GM23338 (cell line): ENCODE results near the gene MLLT3. TPM values are rescaled to one million over a fixed set of nuclear protein-coding genes. Genes with fewer than 3 reads are reported as not detected.

Source experiments
- ATAC-seq: fragments of 200-7000 bp; cut with Tn5 transposase; 3 replicates; pipeline ENCODE4 v1.9.1; 2020
- DNase-seq: peaks from one replicate; pipeline ENCODE4 v3.0.0-alpha.2; 2015; ENCODE audit warnings: low spot score
- H2AFZ ChIP-seq: fragments of 200-600 bp; sonication (generic); 2 replicates; pipeline ENCODE4 v1.8.0; 2016; ENCODE audit warnings: antibody characterized with exemption, mild to moderate bottlenecking, moderate library complexity
- H3F3A ChIP-seq: fragments of 200-600 bp; sonication (generic); replicated peaks from 2 replicates; pipeline ENCODE4 v1.8.0; 2017; ENCODE audit warnings: antibody characterized with exemption, mixed run types, low read depth
- H3K27ac ChIP-seq: fragments of 200-600 bp; sonication (generic); 2 replicates; pipeline ENCODE4 v1.6.1; 2016; ENCODE audit warnings: low read depth
- H3K27me3 ChIP-seq: fragments of 200-600 bp; sonication (generic); 2 replicates; pipeline ENCODE4 v1.8.0; 2016; ENCODE audit warnings: mild to moderate bottlenecking, mixed run types, moderate library complexity; ENCODE audit not compliant: insufficient read depth
- H3K36me3 ChIP-seq: fragments of 200-600 bp; sonication (generic); 2 replicates; pipeline ENCODE4 v1.8.0; 2016; ENCODE audit warnings: mild to moderate bottlenecking; ENCODE audit not compliant: insufficient read depth
- H3K4me1 ChIP-seq: fragments of 200-600 bp; sonication (generic); 2 replicates; pipeline ENCODE4 v1.8.0; 2016; ENCODE audit warnings: mild to moderate bottlenecking, moderate library complexity; ENCODE audit not compliant: insufficient read depth
- H3K4me2 ChIP-seq: fragments of 200-600 bp; sonication (generic); 2 replicates; pipeline ENCODE4 v1.7.1; 2017; ENCODE audit warnings: mixed run types
- H3K4me3 ChIP-seq: fragments of 200-600 bp; sonication (generic); 2 replicates; pipeline ENCODE4 v1.6.1; 2016; ENCODE audit warnings: mixed run types
- H3K79me2 ChIP-seq: fragments of 200-600 bp; sonication (generic); replicated peaks from 2 replicates; pipeline ENCODE4 v1.8.0; 2017; ENCODE audit warnings: mild to moderate bottlenecking; ENCODE audit not compliant: insufficient read depth
- H3K9me2 ChIP-seq: fragments of 200-600 bp; sonication (generic); 2 replicates; pipeline ENCODE4 v1.8.0; 2017; ENCODE audit not compliant: insufficient read depth
- H4K20me1 ChIP-seq: fragments of 200-600 bp; sonication (generic); replicated peaks from 2 replicates; pipeline ENCODE4 v1.8.0; 2017; ENCODE audit warnings: mild to moderate bottlenecking; ENCODE audit not compliant: insufficient read depth
- H3K27ac Mint-ChIP-seq: 2 replicates; pipeline ENCODE4 v1.8.0; 2020; ENCODE audit warnings: inconsistent platforms, mild to moderate bottlenecking, moderate library complexity, mixed read lengths
- H3K27me3 Mint-ChIP-seq: 3 replicates; pipeline ENCODE4 v1.8.0; 2022; ENCODE audit warnings: low read depth, mild to moderate bottlenecking, moderate library complexity, mixed read lengths, inconsistent platforms; ENCODE audit not compliant: insufficient read depth, poor library complexity
- H3K36me3 Mint-ChIP-seq: 3 replicates; pipeline ENCODE4 v1.8.0; 2021; ENCODE audit warnings: low read depth, mild to moderate bottlenecking, inconsistent platforms, moderate library complexity, mixed read lengths
- H3K4me1 Mint-ChIP-seq: 3 replicates; pipeline ENCODE4 v1.8.0; 2020; ENCODE audit warnings: mild to moderate bottlenecking, inconsistent platforms, mixed read lengths
- H3K4me3 Mint-ChIP-seq: 3 replicates; pipeline ENCODE4 v1.8.0; 2021; ENCODE audit warnings: moderate library complexity, mild to moderate bottlenecking, inconsistent platforms, mixed read lengths
- H3K9me3 Mint-ChIP-seq: 3 replicates; pipeline ENCODE4 v1.8.0; 2020; ENCODE audit warnings: moderate library complexity, mild to moderate bottlenecking, inconsistent platforms, mixed read lengths
- CTCF ChIP-seq, 2 experiments: fragments of 200-600 bp in 1 of 2; sonication (generic) in 1 of 2; conservative IDR thresholded peaks; 2 replicates each; pipeline versions ENCODE4 v1.5.1 to v1.6.1; 2016 to 2017; ENCODE audit warnings: antibody characterized with exemption in 2 of 2, low read depth in 2 of 2, mild to moderate bottlenecking in 2 of 2, moderate library complexity in 1 of 2
- JUNB ChIP-seq: IDR thresholded peaks from one replicate; pipeline ENCODE4 v1.6.1; 2016; ENCODE audit warnings: antibody characterized with exemption; ENCODE audit not compliant: unreplicated experiment
- POLR2AphosphoS5 ChIP-seq: IDR thresholded peaks from 2 replicates; pipeline ENCODE4 v1.6.1; 2016; ENCODE audit warnings: antibody characterized with exemption, low read depth
- ZNF462 ChIP-seq: fragments of 250-450 bp; sonication (Bioruptor Pico); IDR thresholded peaks from 2 replicates; pipeline ENCODE4 v1.5.0; 2020; ENCODE audit warnings: mild to moderate bottlenecking, moderate library complexity
- polyA plus RNA-seq: library from polyadenylated mRNA; unstranded; fragments of >200 nt; fragmentation: Nextera tagmentation; extraction: Ambion mirVana; gene quantifications from 2 replicates; pipeline ENCODE4 v1.2.1, GENCODE V29; 2016
- total RNA-seq: library from RNA; depleted of rRNA; stranded (reverse); fragments of >200 nt; shearing (Covaris generic); gene quantifications from 2 replicates; pipeline ENCODE4 v1.2.3, GENCODE V29; 2014

Gene MLLT3
- total and polyA plus RNA-seq, 2 experiments from 2014 or later = 7.5 to 9.5 TPM

GRCh38 chr9:20479419-20480155 lies 142.7 kb downstream of the MLLT3 start (continued):
- TF ChIP-seq POLR2AphosphoS5 = no peak
- TF ChIP-seq JUNB = no peak
- TF ChIP-seq ZNF462 (CRISPR knock-in tag) = no peak

- peaks cover 40% of the 10 kb centered on the region for H3K4me1 ChIP-seq
- DNase-seq = no peak
- Mint-ChIP-seq H3K4me1 (peaks cover 45% of the 10 kb centered on the region), H3K4me3 (no peak overlapping the region), H3K9me3 (no peaks in the 10 kb centered on the region), H3K27me3 (peaks cover 2% of the 10 kb centered on the region), H3K27ac (peak overlapping the region; percentile 4; the same call in 1 of the 2 replicates), H3K36me3 (no peaks in the 10 kb centered on the region)
- H3K27me3 ChIP-seq = no peaks in the 10 kb centered on the region
- ATAC-seq = no peak
- H3K9me2 ChIP-seq = no peaks in the 10 kb centered on the region
- no peaks in the 10 kb centered on the region for H3K79me2 ChIP-seq
- TF ChIP-seq ZNF462 (CRISPR knock-in tag) (no peak), CTCF (conservative IDR thresholded peaks at IDR 0.05; ENCODE audit: low read depth in 2 of 2) (peak in 1 of 2 experiments; percentile 22; a peak in 1 of 4 replicates)
- no peaks in the 10 kb centered on the region for H4K20me1 ChIP-seq
- no peak overlapping the region for H2AFZ ChIP-seq
- 0 out of 2 replicates have a peak overlapping the region, but pooled peaks have one; percentile 16 for H3K27ac ChIP-seq
- no peak overlapping the region for H3K4me3 ChIP-seq
- no peaks in the 10 kb centered on the region for H3K36me3 ChIP-seq
- H3F3A ChIP-seq = no peaks in the 10 kb centered on the region
- no peak overlapping the region for H3K4me2 ChIP-seq
These were observed 143.5 kb downstream of the MLLT3 start for GRCh38 chr9:20478786-20479185.
